ENCODE data around the gene C6orf132.

Gene C6orf132

GRCh38 chr6:42131531-42131930 is 10.9 kb downstream of the C6orf132 start:
- no peak for DNase-seq

GRCh38 chr6:42129360-42129676 is 13.1 kb downstream of the C6orf132 start:
- DNase-seq = no peak

- DNase-seq = no peak
These were observed 13.7 kb downstream of the C6orf132 start for GRCh38 chr6:42128460-42129359.

- no peak for DNase-seq
These were observed 16.8 kb downstream of the C6orf132 start for GRCh38 chr6:42125663-42126062.

- no peak for DNase-seq
These were observed 17.2 kb downstream of the C6orf132 start for GRCh38 chr6:42125231-42125630.

GRCh38 chr6:42124223-42124836 is 18.1 kb downstream of the C6orf132 start:
- DNase-seq = no peak

- no peak for DNase-seq
These were observed 18.9 kb downstream of the C6orf132 start for GRCh38 chr6:42123379-42124103.

- no peak for DNase-seq
These were observed 21.2 kb downstream of the C6orf132 start for GRCh38 chr6:42120895-42121865.

GRCh38 chr6:42118162-42119001 is 24.0 kb downstream of the C6orf132 start:
- peak; percentile 30 to 67 for DNase-seq

GRCh38 chr6:42117843-42118161 is 24.6 kb downstream of the C6orf132 start:
- DNase-seq = no peak

- peak in 1 of 2 experiments; percentile 56 for DNase-seq
These were observed 28.3 kb downstream of the C6orf132 start for GRCh38 chr6:42113936-42114636.

- DNase-seq = no peak
These were observed 30.1 kb downstream of the C6orf132 start for GRCh38 chr6:42112351-42112750.

GRCh38 chr6:42110683-42111082 is 31.7 kb downstream of the C6orf132 start:
- no peak for DNase-seq

GRCh38 chr6:42108071-42108470 is 34.3 kb downstream of the C6orf132 start:
- DNase-seq = no peak

- DNase-seq = no peak
These were observed 36.1 kb downstream of the C6orf132 start for GRCh38 chr6:42106112-42107023.

GRCh38 chr6:42105709-42106108 is 36.7 kb downstream of the C6orf132 start:
- no peak for DNase-seq

- no peak for DNase-seq
These were observed 37.2 kb downstream of the C6orf132 start for GRCh38 chr6:42105156-42105648.

- no peak for DNase-seq
These were observed 37.7 kb downstream of the C6orf132 start for GRCh38 chr6:42104804-42105125.

GRCh38 chr6:42104095-42104803 is 38.2 kb downstream of the C6orf132 start:
- no peak for DNase-seq
